Measurements from ENCODE around the gene NAXD.

The NAXD gene

DNA sequence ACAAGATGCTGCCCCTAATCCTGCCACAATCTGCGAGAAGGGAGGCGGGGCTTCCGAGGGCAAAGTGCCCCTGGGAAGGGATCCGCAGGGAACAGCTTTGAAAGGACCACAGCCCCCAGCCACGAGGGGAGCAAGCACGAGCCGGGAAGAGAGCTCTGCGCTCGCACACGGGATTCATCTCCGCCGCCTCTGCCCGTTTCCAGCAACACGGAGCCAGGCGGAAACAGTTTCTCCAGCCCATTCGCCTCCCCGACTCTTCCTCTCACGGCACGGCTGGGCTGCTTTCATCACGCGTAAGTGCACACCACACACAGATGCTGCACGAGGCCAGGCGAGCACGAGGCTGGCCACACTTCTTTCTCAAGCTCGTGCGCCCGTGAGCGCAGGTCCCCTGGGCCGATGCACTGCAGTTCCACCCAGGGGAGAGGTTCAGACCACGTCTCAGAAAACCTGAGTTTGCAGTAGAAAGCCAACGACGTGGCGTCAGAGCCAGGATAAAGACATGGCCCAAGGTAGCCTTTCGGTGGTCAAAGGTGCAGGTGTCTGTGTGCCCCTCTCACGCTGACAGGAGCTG is 33.6 kb downstream of the NAXD start:
- H3K4me3 ChIP-seq (replicated peaks; ENCODE audit: low read depth, low read length), result no peak overlapping the region
- no peak for DNase-seq (ENCODE audit: extremely low read depth, low read depth)
- TF ChIP-seq, protein P1, sequence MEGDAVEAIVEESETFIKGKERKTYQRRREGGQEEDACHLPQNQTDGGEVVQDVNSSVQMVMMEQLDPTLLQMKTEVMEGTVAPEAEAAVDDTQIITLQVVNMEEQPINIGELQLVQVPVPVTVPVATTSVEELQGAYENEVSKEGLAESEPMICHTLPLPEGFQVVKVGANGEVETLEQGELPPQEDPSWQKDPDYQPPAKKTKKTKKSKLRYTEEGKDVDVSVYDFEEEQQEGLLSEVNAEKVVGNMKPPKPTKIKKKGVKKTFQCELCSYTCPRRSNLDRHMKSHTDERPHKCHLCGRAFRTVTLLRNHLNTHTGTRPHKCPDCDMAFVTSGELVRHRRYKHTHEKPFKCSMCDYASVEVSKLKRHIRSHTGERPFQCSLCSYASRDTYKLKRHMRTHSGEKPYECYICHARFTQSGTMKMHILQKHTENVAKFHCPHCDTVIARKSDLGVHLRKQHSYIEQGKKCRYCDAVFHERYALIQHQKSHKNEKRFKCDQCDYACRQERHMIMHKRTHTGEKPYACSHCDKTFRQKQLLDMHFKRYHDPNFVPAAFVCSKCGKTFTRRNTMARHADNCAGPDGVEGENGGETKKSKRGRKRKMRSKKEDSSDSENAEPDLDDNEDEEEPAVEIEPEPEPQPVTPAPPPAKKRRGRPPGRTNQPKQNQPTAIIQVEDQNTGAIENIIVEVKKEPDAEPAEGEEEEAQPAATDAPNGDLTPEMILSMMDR (IDR thresholded peaks at IDR 0.05; ENCODE audit: low read depth, low read length, missing control alignments), result no peak

DNA sequence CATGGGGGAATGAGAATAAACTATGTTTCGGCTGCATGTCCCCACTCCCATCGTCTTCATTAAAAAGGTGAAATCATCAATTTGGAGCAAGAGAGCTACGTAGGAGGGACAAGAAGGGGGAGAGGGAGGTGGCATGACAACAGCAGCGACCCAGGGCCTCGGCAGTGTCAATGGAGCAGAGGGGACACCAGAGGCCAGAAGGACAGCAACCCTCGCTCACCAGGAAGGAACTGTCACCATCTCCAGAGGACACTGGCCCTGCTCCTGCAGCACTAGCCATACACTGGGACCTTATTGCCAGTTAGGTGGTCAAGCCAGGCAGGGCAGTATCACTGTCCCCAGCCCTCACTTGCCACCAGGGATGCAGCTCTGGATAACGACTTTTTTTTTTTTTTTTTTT is 34.2 kb downstream of the NAXD start:
- TF ChIP-seq, protein P1 (IDR thresholded peaks at IDR 0.05; ENCODE audit: low read depth, low read length, missing control alignments), result no peak
- DNase-seq (ENCODE audit: extremely low read depth, low read depth), result no peak
- no peak overlapping the region for H3K4me3 ChIP-seq (replicated peaks; ENCODE audit: low read depth, low read length)

DNA sequence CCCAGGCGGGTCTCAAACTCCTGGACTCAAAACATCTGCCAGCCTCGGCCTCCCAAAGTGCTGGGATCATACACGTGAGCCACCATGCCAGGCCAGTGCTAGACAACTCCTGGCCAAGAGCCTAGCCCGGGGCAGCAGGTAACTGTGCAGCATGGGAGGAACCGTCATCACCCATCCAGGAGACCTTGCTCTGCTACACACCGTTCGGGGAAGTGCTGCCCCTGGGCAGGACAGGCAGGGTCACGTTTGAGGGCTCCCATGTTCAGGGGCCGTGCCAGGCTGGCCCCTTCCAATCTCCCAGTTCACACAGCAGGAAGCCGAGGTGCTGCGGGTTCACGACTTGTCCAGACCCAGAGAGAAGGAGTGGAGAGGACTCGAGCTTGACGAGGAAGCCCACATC is 35.1 kb downstream of the NAXD start:
- TF ChIP-seq, protein P1 (IDR thresholded peaks at IDR 0.05; ENCODE audit: low read depth, low read length, missing control alignments), result no peak
- DNase-seq (ENCODE audit: extremely low read depth, low read depth), result no peak
- H3K4me3 ChIP-seq (replicated peaks; ENCODE audit: low read depth, low read length), result no peak overlapping the region

DNA sequence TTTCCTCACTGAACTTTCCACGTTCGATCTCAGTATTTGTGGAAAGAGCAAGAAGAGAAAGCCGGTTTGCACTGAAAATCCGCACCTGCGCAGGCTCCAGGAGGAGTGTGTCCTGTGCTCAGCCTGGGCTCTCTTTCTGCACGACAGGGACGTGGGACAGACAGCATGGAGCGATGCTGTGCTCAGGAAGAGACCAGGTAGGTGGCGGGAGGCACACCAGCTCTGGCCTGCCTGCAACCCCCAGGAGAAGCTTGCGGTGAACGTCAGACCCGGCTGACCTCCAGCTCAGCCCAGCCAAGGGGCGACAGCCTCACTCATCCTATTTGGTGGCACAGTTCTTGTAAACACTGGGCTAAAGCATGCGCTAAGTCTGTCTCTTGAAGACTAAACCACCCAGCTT is 35.9 kb downstream of the NAXD start:
- TF ChIP-seq, protein P1 (IDR thresholded peaks at IDR 0.05; ENCODE audit: low read depth, low read length, missing control alignments), result no peak
- DNase-seq (ENCODE audit: extremely low read depth, low read depth), result no peak
- H3K4me3 ChIP-seq (replicated peaks; ENCODE audit: low read depth, low read length), result no peak overlapping the region

DNA sequence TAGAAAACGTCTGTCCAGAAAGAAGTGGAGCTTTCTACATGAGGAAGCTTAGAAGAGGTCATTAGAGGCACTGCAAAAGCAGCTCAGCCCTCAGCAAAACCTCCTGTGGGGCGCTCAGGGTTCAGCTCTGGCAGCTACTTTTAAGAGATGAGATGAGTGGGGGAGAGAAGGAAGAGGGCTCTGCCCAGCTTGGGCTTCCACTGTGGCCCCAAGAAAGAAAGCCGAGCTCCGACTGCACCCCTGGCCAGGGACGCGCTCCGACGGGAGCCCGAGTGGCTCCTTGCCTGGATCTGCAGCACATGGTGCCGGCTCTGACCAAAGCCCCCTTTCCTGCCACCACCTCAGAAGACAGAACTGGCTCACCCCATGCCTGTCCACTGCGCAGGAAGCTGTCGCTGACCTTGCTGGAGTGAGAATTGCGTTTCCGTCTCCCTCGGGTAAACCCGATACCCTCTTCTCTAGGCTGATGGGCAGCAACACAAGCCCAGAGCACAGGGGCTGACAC is 36.4 kb downstream of the NAXD start:
- TF ChIP-seq, protein P1 (IDR thresholded peaks at IDR 0.05; ENCODE audit: low read depth, low read length, missing control alignments), result no peak
- no peak for DNase-seq (ENCODE audit: extremely low read depth, low read depth)
- H3K4me3 ChIP-seq (replicated peaks; ENCODE audit: low read depth, low read length), result no peak overlapping the region

GRCh38 chr13:110652231-110652730 is 36.9 kb downstream of the NAXD start:
- H3K4me3 ChIP-seq (replicated peaks; ENCODE audit: low read depth, low read length), result no peak overlapping the region
- TF ChIP-seq, protein P1 (IDR thresholded peaks at IDR 0.05; ENCODE audit: low read depth, low read length, missing control alignments), result no peak
- DNase-seq (ENCODE audit: extremely low read depth, low read depth), result no peak

GRCh38 chr13:110652764-110653163 is 37.4 kb downstream of the NAXD start:
- H3K4me3 ChIP-seq (replicated peaks; ENCODE audit: low read depth, low read length), result no peak overlapping the region
- TF ChIP-seq, protein P1 (IDR thresholded peaks at IDR 0.05; ENCODE audit: low read depth, low read length, missing control alignments), result no peak
- no peak for DNase-seq (ENCODE audit: extremely low read depth, low read depth)

Measured in HFF-Myc (cell line).